ENCODE measurements around the gene LRRC46.

DNA sequence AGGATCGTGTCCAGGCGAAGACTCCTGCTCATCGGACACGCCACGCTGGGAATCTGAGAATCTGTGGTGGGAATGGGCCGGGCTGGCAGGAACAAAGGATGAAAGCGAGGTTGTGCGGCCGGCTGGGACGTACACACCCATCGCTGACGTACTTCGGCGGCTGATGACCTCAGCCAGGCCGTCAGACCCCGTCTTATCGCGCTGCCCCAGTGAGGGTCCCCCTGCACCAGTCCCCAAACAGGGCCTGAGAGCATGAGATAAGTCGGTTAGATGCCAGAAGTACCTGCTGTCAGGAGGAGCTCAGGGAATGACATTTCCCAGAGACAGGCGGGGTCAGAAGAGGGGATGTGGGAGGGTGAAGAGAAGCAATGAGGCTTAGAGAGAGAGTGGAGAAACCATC, 35.5 kb downstream of the LRRC46 start:
- TF ChIP-seq, protein P1, sequence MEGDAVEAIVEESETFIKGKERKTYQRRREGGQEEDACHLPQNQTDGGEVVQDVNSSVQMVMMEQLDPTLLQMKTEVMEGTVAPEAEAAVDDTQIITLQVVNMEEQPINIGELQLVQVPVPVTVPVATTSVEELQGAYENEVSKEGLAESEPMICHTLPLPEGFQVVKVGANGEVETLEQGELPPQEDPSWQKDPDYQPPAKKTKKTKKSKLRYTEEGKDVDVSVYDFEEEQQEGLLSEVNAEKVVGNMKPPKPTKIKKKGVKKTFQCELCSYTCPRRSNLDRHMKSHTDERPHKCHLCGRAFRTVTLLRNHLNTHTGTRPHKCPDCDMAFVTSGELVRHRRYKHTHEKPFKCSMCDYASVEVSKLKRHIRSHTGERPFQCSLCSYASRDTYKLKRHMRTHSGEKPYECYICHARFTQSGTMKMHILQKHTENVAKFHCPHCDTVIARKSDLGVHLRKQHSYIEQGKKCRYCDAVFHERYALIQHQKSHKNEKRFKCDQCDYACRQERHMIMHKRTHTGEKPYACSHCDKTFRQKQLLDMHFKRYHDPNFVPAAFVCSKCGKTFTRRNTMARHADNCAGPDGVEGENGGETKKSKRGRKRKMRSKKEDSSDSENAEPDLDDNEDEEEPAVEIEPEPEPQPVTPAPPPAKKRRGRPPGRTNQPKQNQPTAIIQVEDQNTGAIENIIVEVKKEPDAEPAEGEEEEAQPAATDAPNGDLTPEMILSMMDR (IDR thresholded peaks at IDR 0.05): no peak
- TF ChIP-seq NR3C1 (CRISPR knock-in tag; conservative IDR thresholded peaks at IDR 0.05; ENCODE audit: low read depth): no peak
- no peak for TF ChIP-seq E2F5 (CRISPR knock-in tag; IDR thresholded peaks at IDR 0.05)
- TF ChIP-seq SP1 (CRISPR knock-in tag; conservative IDR thresholded peaks at IDR 0.05): no peak
- TF ChIP-seq ZNF317 (CRISPR knock-in tag; IDR thresholded peaks at IDR 0.05; ENCODE audit: borderline replicate concordance, low read depth): no peak
- TF ChIP-seq ZNF263 (CRISPR knock-in tag; IDR thresholded peaks at IDR 0.05; ENCODE audit: low read depth): no peak
- TF ChIP-seq TEAD4 (CRISPR knock-in tag; IDR thresholded peaks at IDR 0.05): no peak
- no peak for TF ChIP-seq TP53 (CRISPR knock-in tag; IDR thresholded peaks at IDR 0.05)
